NCI-H2196 (cell line): ENCODE results near the gene RGS8.
"Not testable (repeated sequence)": the region's sequence is repeated elsewhere in the genome, so short reads cannot be mapped to it uniquely, and the experiment has no call there.

Experiments used
- DNase-seq: peaks from one replicate; lab custom pipeline; 2025; ENCODE audit not compliant: unreplicated experiment; lab: John Stamatoyannopoulos, UW

Gene RGS8

GRCh38 chr1:182702826-182703524 lies 18.6 kb upstream of the RGS8 start:
- DNase-seq: no peak

- DNase-seq: no peak
Observed at GRCh38 chr1:182700351-182700709, 15.9 kb upstream of the RGS8 start.

- DNase-seq: no peak
Observed at GRCh38 chr1:182699393-182700350, 15.3 kb upstream of the RGS8 start.

- DNase-seq: no peak
Observed at GRCh38 chr1:182698971-182699370, 14.6 kb upstream of the RGS8 start.

- not testable (repeated sequence) for DNase-seq
Observed at GRCh38 chr1:182693139-182693538, 8.8 kb upstream of the RGS8 start.

- DNase-seq: no peak
Observed at GRCh38 chr1:182690886-182691443, 6.6 kb upstream of the RGS8 start.

- DNase-seq: no peak
Observed at GRCh38 chr1:182688436-182689205, 4.2 kb upstream of the RGS8 start.

GRCh38 chr1:182687361-182687760 lies 3.0 kb upstream of the RGS8 start:
- DNase-seq: no peak

- no peak for DNase-seq
Observed at GRCh38 chr1:182686446-182686845, 2.1 kb upstream of the RGS8 start.

- no peak for DNase-seq
Observed at GRCh38 chr1:182685215-182685614, 828 bp upstream of the RGS8 start.

GRCh38 chr1:182682898-182683501 lies 1.4 kb downstream of the RGS8 start:
- DNase-seq: no peak

GRCh38 chr1:182682406-182682805 lies 2.0 kb downstream of the RGS8 start:
- DNase-seq: no peak

- DNase-seq: no peak
Observed at GRCh38 chr1:182681568-182681912, 2.8 kb downstream of the RGS8 start.

- no peak for DNase-seq
Observed at GRCh38 chr1:182680901-182681567, 3.4 kb downstream of the RGS8 start.

GRCh38 chr1:182680408-182680807 lies 4.0 kb downstream of the RGS8 start:
- DNase-seq: no peak

GRCh38 chr1:182679684-182680083 lies 4.7 kb downstream of the RGS8 start:
- no peak for DNase-seq

- no peak for DNase-seq
Observed at GRCh38 chr1:182677397-182678098, 6.8 kb downstream of the RGS8 start.

GRCh38 chr1:182676274-182676673 lies 8.1 kb downstream of the RGS8 start:
- no peak for DNase-seq

- DNase-seq: no peak
Observed at GRCh38 chr1:182674346-182675246, 9.8 kb downstream of the RGS8 start.
